ENCODE data around the gene MORC2.

MORC2 gene

DNA sequence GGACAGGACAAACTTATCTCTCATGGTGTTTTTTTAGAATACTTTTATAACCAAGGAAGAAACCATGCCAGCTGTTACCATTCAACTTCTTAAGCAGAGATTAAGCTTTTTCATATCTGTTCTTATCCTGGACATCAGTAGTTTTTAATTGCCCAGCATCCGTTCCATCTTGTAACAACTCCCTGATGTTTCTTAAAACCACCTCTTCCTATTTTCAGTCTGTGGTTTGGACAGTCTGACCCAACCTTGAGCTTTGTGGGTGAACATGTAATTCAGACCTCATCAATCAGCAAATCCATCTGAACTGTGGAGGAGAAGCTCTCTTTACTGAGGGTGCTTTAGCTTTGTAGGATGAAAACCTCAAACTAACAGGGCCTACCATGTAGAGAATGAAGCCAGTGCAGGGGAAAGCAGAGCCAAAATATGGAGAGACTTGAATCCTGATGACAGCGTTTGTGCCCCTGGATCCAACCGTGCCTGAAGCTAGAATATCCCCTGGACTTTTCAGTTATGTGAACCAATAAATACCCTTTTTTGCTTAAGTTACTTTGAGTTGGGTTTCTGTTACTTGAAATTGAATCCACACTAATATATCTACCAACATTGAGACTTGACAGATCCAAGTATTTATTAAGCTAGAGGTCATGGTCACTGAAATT, 9.9 kb upstream of the MORC2 start:
- DNase-seq (ENCODE audit: low read depth): no peak
- TF ChIP-seq, protein P1, sequence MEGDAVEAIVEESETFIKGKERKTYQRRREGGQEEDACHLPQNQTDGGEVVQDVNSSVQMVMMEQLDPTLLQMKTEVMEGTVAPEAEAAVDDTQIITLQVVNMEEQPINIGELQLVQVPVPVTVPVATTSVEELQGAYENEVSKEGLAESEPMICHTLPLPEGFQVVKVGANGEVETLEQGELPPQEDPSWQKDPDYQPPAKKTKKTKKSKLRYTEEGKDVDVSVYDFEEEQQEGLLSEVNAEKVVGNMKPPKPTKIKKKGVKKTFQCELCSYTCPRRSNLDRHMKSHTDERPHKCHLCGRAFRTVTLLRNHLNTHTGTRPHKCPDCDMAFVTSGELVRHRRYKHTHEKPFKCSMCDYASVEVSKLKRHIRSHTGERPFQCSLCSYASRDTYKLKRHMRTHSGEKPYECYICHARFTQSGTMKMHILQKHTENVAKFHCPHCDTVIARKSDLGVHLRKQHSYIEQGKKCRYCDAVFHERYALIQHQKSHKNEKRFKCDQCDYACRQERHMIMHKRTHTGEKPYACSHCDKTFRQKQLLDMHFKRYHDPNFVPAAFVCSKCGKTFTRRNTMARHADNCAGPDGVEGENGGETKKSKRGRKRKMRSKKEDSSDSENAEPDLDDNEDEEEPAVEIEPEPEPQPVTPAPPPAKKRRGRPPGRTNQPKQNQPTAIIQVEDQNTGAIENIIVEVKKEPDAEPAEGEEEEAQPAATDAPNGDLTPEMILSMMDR (conservative IDR thresholded peaks at IDR 0.05; ENCODE audit: low read depth, low read length): no peak
- no peak overlapping the region for H3K4me3 ChIP-seq (ENCODE audit: low read length)

DNA sequence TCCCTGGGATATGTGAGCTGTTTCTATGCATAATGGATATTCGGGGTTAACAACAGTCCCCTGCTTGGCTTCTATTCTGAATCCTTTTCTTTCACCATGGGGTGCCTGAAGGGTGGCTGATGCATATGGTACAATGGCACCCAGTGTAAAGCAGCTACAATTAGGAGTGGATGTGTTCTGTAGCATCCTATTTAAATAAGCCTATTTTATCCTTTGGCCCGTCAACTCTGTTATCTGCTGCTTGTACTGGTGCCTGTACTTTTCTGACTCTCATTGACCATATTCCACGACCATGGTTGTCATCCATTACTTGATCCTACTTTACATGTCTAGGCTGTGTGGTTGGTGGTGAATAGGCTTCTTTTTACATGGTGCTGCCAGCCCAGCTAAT, 1.8 kb upstream of the MORC2 start:
- DNase-seq (ENCODE audit: low read depth): no peak
- H3K4me3 ChIP-seq (ENCODE audit: low read length): peak overlapping the region; percentile 69
- TF ChIP-seq, protein P1 (conservative IDR thresholded peaks at IDR 0.05; ENCODE audit: low read depth, low read length): no peak

DNA sequence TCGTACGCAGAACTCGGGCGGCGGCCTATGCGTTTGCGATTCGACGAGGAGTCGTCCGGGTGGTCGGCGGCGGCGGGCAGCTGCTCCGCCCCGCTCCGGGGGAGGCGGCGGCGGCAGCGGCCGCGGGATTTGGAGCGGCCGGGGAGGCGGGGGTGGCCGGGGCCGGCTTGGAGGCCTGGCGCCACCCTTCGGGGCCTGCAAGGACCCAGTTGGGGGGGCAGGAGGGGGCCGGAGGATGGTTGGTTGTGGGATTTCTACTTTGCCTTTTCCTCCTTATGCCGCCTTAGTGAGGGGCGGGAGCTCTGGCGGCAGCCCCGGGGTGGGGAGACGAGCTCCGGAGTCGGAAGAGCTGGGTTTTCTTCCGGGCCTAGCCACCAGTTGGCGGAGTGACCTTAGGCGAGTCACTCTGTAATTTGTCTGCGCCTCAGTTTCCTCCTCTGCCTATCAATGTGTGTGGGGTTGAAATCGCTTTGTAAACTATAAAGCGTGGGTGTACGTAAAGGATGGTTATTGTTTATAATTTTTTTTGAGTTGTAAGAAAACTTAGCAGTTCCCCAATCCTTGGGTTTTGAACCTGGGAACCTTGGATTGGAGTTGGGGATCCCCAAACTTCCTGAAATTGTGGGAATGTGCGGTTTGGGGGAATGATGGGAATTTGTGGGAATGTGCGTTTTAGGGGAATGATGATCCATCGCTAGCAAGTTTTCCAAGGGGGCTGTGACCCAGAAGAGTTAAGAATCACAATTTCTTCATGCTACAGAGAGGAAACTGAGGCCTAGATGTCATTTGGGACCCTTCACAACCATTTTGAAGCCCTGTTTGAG, 1.2 kb upstream of the MORC2 start:
- TF ChIP-seq, protein P1 (conservative IDR thresholded peaks at IDR 0.05; ENCODE audit: low read depth, low read length): peak; percentile 28
- no peak for DNase-seq (ENCODE audit: low read depth)
- peak overlapping the region; percentile 69 for H3K4me3 ChIP-seq (ENCODE audit: low read length)

DNA sequence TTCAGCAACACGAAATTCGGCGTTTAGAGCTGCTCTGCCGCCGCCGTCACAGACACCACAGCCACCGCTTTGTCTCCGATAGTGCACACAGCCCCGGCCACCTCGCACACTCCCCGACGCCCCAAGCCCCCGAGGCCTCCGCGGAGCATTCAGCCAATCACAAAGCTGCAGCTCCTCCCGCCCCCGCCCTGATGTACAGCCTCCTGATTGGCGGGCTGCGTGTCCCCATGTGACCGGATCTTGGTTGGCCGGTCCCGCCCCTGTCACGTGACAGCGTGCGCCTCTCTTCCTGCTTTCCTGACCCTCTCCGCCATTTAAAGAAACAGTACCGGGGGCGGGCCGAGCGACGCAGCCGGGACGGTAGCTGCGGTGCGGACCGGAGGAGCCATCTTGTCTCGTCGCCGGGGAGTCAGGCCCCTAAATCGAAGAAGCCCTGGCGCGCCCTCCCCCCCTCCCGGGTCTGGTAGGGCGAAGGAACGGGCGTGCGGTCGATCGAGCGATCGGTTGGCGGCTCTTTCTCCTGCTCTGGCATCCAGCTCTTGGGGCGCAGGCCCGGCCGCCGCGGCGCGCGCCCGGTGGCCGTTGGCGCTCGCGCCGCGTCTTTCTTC, 454 bp upstream of the MORC2 start, which contains the start of gene TUG1:
Gene TUG1, plus strand, starts transcription at position 342 of the 608 bp plus-strand sequence.
- H3K4me3 ChIP-seq (ENCODE audit: low read length): peak within 1 kb of the TSS; percentile 69
- TF ChIP-seq, protein P1 (conservative IDR thresholded peaks at IDR 0.05; ENCODE audit: low read depth, low read length): no peak
- DNase-seq (ENCODE audit: low read depth): peak; percentile 96

DNA sequence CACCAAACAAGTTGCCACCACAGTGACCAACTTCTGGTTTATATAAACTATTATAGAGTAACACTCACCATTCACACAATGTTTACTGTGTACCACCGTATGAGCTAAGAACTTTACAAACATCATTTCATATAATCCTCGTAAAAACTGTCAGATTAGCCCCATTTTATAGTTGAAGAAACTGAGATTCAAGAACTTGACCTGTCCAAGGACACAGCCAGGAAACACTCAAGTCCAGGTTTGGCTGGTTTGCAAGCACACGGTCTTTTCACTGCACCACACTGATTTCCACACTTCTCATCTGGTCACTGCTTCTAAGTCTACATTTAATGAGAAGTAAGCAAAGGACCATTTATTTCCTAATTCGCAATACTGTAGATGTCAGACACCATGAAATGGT, 3.7 kb downstream of the MORC2 start:
- no peak overlapping the region for H3K4me3 ChIP-seq (ENCODE audit: low read length)
- TF ChIP-seq, protein P1 (conservative IDR thresholded peaks at IDR 0.05; ENCODE audit: low read depth, low read length): no peak
- DNase-seq (ENCODE audit: low read depth): no peak

DNA sequence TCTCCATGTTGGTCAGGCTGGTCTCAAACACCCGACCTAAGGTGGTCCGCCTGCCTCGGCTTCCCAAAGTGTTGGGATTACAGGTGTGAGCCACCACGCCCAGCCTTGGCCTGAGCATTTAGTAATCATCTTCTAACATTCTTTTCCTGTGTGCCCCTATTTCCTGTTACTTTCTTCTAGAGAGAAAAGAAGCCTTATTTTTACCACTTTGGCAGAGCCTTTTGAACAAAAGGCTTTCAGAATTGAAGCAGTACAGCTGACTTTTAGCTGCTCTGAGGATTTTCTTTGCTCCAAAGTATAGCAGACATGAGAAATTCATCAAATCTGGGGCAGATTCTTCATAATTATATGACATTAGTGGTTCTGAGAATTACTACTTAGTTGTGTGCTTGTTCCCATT, 13.4 kb downstream of the MORC2 start:
- no peak overlapping the region for H3K4me3 ChIP-seq (ENCODE audit: low read length)
- no peak for DNase-seq (ENCODE audit: low read depth)
- TF ChIP-seq, protein P1 (conservative IDR thresholded peaks at IDR 0.05; ENCODE audit: low read depth, low read length): no peak
